ENCODE results near the gene PLEKHG7.

The PLEKHG7 gene

GRCh38 chr12:92729773-92730305, 27.1 kb downstream of the PLEKHG7 start:
- no peaks in the 10 kb centered on the region for H3K4me1 ChIP-seq
- no peak overlapping the region for H3K27ac ChIP-seq
- no peaks in the 10 kb centered on the region for H3K27me3 ChIP-seq
- no peak overlapping the region for H3K4me3 ChIP-seq
- no peaks in the 10 kb centered on the region for H3K36me3 ChIP-seq
- no peaks in the 10 kb centered on the region for H4K20me1 ChIP-seq
- 0 out of 2 replicates have a peak, but pooled peaks cover under 1% of the 10 kb centered on the region for H3K9me3 ChIP-seq
- no peak overlapping the region for H3K9ac ChIP-seq
- no peak overlapping the region for H3K4me2 ChIP-seq
- no peak for TF ChIP-seq Cebpa-rat (IDR thresholded peaks at IDR 0.05)

- no peaks in the 10 kb centered on the region for H3K4me1 ChIP-seq
- no peaks in the 10 kb centered on the region for H3K9me3 ChIP-seq
- no peak overlapping the region for H3K9ac ChIP-seq
- no peaks in the 10 kb centered on the region for H4K20me1 ChIP-seq
- H3K4me2 ChIP-seq: no peak overlapping the region
- no peak overlapping the region for H3K27ac ChIP-seq
- no peak for TF ChIP-seq Cebpa-rat (IDR thresholded peaks at IDR 0.05)
- no peaks in the 10 kb centered on the region for H3K36me3 ChIP-seq
- H3K4me3 ChIP-seq: no peak overlapping the region
- no peaks in the 10 kb centered on the region for H3K27me3 ChIP-seq
Observed at GRCh38 chr12:92730758-92731157, 28.0 kb downstream of the PLEKHG7 start.

GRCh38 chr12:92732216-92732615, 29.4 kb downstream of the PLEKHG7 start:
- no peaks in the 10 kb centered on the region for H3K9me3 ChIP-seq
- no peak overlapping the region for H3K4me2 ChIP-seq
- no peaks in the 10 kb centered on the region for H4K20me1 ChIP-seq
- no peaks in the 10 kb centered on the region for H3K27me3 ChIP-seq
- H3K36me3 ChIP-seq: no peaks in the 10 kb centered on the region
- no peak overlapping the region for H3K4me3 ChIP-seq
- H3K4me1 ChIP-seq: no peaks in the 10 kb centered on the region
- no peak for TF ChIP-seq Cebpa-rat (IDR thresholded peaks at IDR 0.05)
- no peak overlapping the region for H3K27ac ChIP-seq
- H3K9ac ChIP-seq: no peak overlapping the region

GRCh38 chr12:92732716-92733115, 29.9 kb downstream of the PLEKHG7 start:
- H4K20me1 ChIP-seq: no peaks in the 10 kb centered on the region
- H3K36me3 ChIP-seq: no peaks in the 10 kb centered on the region
- no peak for TF ChIP-seq Cebpa-rat (IDR thresholded peaks at IDR 0.05)
- H3K9ac ChIP-seq: no peak overlapping the region
- no peak overlapping the region for H3K4me3 ChIP-seq
- no peaks in the 10 kb centered on the region for H3K27me3 ChIP-seq
- no peaks in the 10 kb centered on the region for H3K4me1 ChIP-seq
- no peaks in the 10 kb centered on the region for H3K9me3 ChIP-seq
- H3K27ac ChIP-seq: no peak overlapping the region
- no peak overlapping the region for H3K4me2 ChIP-seq

GRCh38 chr12:92733181-92733580, 30.4 kb downstream of the PLEKHG7 start:
- no peak overlapping the region for H3K4me2 ChIP-seq
- no peak overlapping the region for H3K9ac ChIP-seq
- no peak overlapping the region for H3K27ac ChIP-seq
- no peak overlapping the region for H3K4me3 ChIP-seq
- no peaks in the 10 kb centered on the region for H3K4me1 ChIP-seq
- no peaks in the 10 kb centered on the region for H3K27me3 ChIP-seq
- H4K20me1 ChIP-seq: no peaks in the 10 kb centered on the region
- H3K9me3 ChIP-seq: no peaks in the 10 kb centered on the region
- TF ChIP-seq Cebpa-rat (IDR thresholded peaks at IDR 0.05): no peak
- no peaks in the 10 kb centered on the region for H3K36me3 ChIP-seq

DNA sequence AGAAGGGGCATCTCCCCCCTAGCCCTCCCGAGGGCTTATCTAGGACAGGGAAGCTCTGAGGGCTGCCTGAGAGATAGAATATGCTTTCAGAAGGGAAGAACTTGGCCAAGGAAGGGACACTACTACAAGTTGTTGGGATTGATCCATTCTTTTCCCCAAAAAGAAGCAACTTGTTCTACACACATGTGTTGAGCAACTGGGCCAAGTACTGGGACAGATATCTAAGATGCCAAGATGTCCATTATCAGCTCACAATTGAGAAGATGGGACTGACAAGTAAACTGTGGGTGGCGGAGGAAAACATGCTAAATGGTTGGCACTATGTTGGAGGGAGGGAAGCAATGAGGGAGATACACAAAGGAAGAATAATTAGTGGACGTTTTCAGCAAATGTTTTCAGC, 30.9 kb downstream of the PLEKHG7 start:
- Histone ChIP-seq H3K9ac (no peak overlapping the region), H3K27me3 (no peaks in the 10 kb centered on the region), H3K4me3 (no peak overlapping the region), H3K4me2 (no peak overlapping the region), H3K27ac (no peak overlapping the region), H4K20me1 (no peaks in the 10 kb centered on the region), H3K4me1 (no peaks in the 10 kb centered on the region), H3K36me3 (no peaks in the 10 kb centered on the region), H3K9me3 (no peaks in the 10 kb centered on the region)
- TF ChIP-seq Cebpa-rat (IDR thresholded peaks at IDR 0.05): no peak

DNA sequence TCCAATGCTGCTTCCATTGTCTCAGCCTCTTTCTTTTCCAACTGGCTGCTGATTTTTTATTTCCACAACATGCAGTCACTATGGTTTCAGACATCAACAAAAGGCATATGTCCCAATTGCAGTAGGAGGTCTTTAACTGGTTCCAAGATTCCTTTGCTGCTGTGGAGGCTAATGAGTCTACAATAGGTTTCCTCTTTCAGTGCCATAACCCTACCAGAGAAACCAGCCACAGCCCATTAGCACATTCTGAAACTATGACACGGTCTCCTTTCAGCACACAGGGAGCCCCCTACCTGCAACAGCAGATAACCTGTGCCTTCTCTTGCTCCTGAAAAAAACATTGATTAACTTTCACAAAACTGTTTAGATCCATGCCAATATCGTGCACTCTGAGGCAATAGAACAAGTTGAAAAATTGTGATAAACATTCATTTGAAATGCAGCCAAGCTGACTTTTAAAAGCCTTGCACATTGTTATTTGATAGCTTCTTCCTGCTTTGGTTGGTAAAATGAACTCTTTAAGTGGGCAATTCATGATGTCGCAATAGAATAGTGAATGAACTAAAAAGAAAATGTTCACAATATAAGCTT, 32.4 kb downstream of the PLEKHG7 start:
- Histone ChIP-seq H4K20me1 (no peaks in the 10 kb centered on the region), H3K27ac (no peak overlapping the region), H3K9me3 (no peaks in the 10 kb centered on the region), H3K4me3 (no peak overlapping the region), H3K27me3 (no peaks in the 10 kb centered on the region), H3K36me3 (no peaks in the 10 kb centered on the region), H3K9ac (no peak overlapping the region), H3K4me1 (no peaks in the 10 kb centered on the region), H3K4me2 (no peak overlapping the region)
- TF ChIP-seq Cebpa-rat (IDR thresholded peaks at IDR 0.05): no peak

DNA sequence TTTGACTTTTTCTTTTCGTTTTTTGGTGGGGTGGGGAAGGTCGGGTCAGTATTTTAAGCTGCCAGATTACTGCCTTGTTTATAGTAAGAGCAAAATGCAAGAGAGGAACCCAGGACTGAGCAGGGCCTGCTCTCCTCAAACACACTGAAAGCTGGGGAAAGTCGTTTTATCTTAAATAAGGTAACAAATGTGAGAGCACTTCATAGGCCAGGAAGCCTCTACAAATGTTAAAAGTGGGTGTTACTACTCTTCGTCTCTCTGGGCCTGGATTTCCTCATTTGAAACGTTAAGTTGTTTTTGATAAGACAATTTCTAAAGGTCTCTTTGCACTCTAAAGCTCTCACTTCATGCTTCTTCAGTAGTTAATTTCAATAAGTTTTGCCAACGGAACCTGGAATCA, 33.8 kb downstream of the PLEKHG7 start:
- Histone ChIP-seq H3K4me2 (no peak overlapping the region), H4K20me1 (no peaks in the 10 kb centered on the region), H3K27me3 (no peaks in the 10 kb centered on the region), H3K36me3 (no peaks in the 10 kb centered on the region), H3K27ac (no peak overlapping the region), H3K9me3 (no peaks in the 10 kb centered on the region), H3K9ac (no peak overlapping the region), H3K4me1 (no peaks in the 10 kb centered on the region), H3K4me3 (no peak overlapping the region)
- no peak for TF ChIP-seq Cebpa-rat (IDR thresholded peaks at IDR 0.05)

DNA sequence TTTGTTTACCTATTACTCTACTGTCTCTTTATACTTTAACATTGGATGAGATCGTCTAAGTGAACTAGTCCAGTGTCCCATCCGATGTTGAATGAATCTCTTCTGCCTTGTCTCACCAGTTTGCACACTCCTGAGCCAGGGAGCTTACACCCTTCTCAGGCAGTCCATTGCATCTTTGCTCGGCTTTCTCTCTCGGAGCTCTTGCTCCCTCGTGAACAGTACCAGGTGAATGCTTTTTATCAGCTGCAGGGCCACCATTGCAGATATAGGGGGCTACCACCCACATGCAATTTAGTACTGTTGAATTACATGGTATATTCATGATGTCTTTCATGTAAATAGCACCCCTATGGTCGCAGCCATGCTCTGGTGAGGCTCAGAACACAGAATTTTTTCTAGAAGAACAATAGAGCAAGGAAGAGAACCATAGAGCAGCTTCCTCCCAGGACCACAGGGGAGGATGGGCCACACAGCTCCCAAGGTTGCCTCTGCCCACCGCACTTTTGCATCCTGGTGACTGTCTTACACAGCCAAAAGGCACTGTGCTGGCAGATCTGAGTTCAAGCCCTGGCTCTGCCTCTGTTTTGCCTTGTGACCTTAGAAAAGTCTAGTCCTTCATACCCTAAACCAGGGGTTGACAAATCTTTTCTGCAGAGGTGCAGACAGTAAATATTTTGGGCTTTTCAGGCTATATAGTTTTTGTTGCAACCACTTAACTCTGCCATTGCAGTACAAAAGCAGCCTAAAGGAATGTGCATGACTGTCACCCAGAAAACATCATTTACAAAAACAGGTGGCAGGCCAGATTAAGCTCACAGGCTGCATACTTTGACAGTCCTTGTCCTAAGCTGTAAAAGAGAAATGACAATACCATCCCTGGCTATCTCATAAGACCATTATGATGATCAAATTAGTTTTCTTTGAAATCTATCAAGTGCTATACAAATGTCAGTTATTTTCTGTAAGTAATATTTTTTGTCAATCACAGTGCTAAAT, 35.4 kb downstream of the PLEKHG7 start:
- no peaks in the 10 kb centered on the region for H3K27me3 ChIP-seq
- no peak overlapping the region for H3K4me3 ChIP-seq
- H3K27ac ChIP-seq: no peak overlapping the region
- H3K4me1 ChIP-seq: no peaks in the 10 kb centered on the region
- no peak for TF ChIP-seq Cebpa-rat (IDR thresholded peaks at IDR 0.05)
- H3K9me3 ChIP-seq: no peaks in the 10 kb centered on the region
- H3K4me2 ChIP-seq: no peak overlapping the region
- no peak overlapping the region for H3K9ac ChIP-seq
- H4K20me1 ChIP-seq: no peaks in the 10 kb centered on the region
- no peaks in the 10 kb centered on the region for H3K36me3 ChIP-seq

- no peak overlapping the region for H3K4me3 ChIP-seq
- no peaks in the 10 kb centered on the region for H3K4me1 ChIP-seq
- TF ChIP-seq Cebpa-rat (IDR thresholded peaks at IDR 0.05): no peak
- no peaks in the 10 kb centered on the region for H3K36me3 ChIP-seq
- H3K27me3 ChIP-seq: no peaks in the 10 kb centered on the region
- H3K27ac ChIP-seq: no peak overlapping the region
- H4K20me1 ChIP-seq: no peaks in the 10 kb centered on the region
- no peaks in the 10 kb centered on the region for H3K9me3 ChIP-seq
- no peak overlapping the region for H3K9ac ChIP-seq
- no peak overlapping the region for H3K4me2 ChIP-seq
Observed at GRCh38 chr12:92739113-92739512, 36.3 kb downstream of the PLEKHG7 start.
